ENCODE data around the gene SDK2.

- TF ChIP-seq POLR2A (IDR thresholded peaks at IDR 0.05), result no peak
- TF ChIP-seq CTCF (IDR thresholded peaks at IDR 0.05), result no peak
These were observed 353.6 kb downstream of the SDK2 start for GRCh38 chr17:73290399-73291259.
